Measurements from ENCODE around the gene ACADVL.
A peak's percentile ranks its signal among the peaks of the same experiment; 100 is the strongest.

The ACADVL gene

GRCh38 chr17:7191571-7192270, 28.0 kb upstream of the ACADVL start:
- no peak for DNase-seq (ENCODE audit: low read depth)
- H3K4me3 ChIP-seq (ENCODE audit: low read depth, low read length) = no peak overlapping the region
- TF ChIP-seq CTCF (IDR thresholded peaks at IDR 0.05; ENCODE audit: low read depth, low read length, missing control alignments) = no peak
- in situ Hi-C loops (cut with HindIII; ENCODE audit: low sequenced_read_pairs) = no loop called here

- no peak overlapping the region for H3K4me3 ChIP-seq (ENCODE audit: low read depth, low read length)
Observed at GRCh38 chr17:7192271-7192937, 27.3 kb upstream of the ACADVL start.

GRCh38 chr17:7195971-7196370, 23.8 kb upstream of the ACADVL start:
- no peak for DNase-seq (ENCODE audit: low read depth)
- no peak overlapping the region for H3K4me3 ChIP-seq (ENCODE audit: low read depth, low read length)
- TF ChIP-seq CTCF (IDR thresholded peaks at IDR 0.05; ENCODE audit: low read depth, low read length, missing control alignments) = no peak
- in situ Hi-C loops (cut with HindIII; ENCODE audit: low sequenced_read_pairs) = no loop called here

More at GRCh38 chr17:7192271-7192937, 27.3 kb upstream of the ACADVL start:
- no peak for TF ChIP-seq CTCF (IDR thresholded peaks at IDR 0.05; ENCODE audit: low read depth, low read length, missing control alignments)
- no peak for DNase-seq (ENCODE audit: low read depth)
- in situ Hi-C loops (cut with HindIII; ENCODE audit: low sequenced_read_pairs) = no loop called here

- H3K4me3 ChIP-seq (ENCODE audit: low read depth, low read length) = no peak overlapping the region
- in situ Hi-C loops (cut with HindIII; ENCODE audit: low sequenced_read_pairs) = no loop called here
- no peak for DNase-seq (ENCODE audit: low read depth)
- no peak for TF ChIP-seq CTCF (IDR thresholded peaks at IDR 0.05; ENCODE audit: low read depth, low read length, missing control alignments)
Observed at GRCh38 chr17:7196651-7197401, 22.9 kb upstream of the ACADVL start.

GRCh38 chr17:7203391-7203790, 16.3 kb upstream of the ACADVL start:
- DNase-seq (ENCODE audit: low read depth) = no peak
- TF ChIP-seq CTCF (IDR thresholded peaks at IDR 0.05; ENCODE audit: low read depth, low read length, missing control alignments) = no peak
- in situ Hi-C loops (cut with HindIII; ENCODE audit: low sequenced_read_pairs) = no loop called here
- H3K4me3 ChIP-seq (ENCODE audit: low read depth, low read length) = no peak overlapping the region

- DNase-seq (ENCODE audit: low read depth) = no peak
- TF ChIP-seq CTCF (IDR thresholded peaks at IDR 0.05; ENCODE audit: low read depth, low read length, missing control alignments) = no peak
- in situ Hi-C loops (cut with HindIII; ENCODE audit: low sequenced_read_pairs) = no loop called here
- peak overlapping the region; percentile 48 for H3K4me3 ChIP-seq (ENCODE audit: low read depth, low read length)
Observed at GRCh38 chr17:7204336-7204735, 15.4 kb upstream of the ACADVL start.
